H1 (cell line): ENCODE measurements around the gene TCERG1L. TPM values are rescaled to one million over a fixed set of nuclear protein-coding genes. Genes with fewer than 3 reads are reported as not detected.

Source experiments
- CTCF ChIA-PET: fragments of 300-600 bp; sonication (Branson Sonifier 250); formaldehyde crosslinking; loops from one replicate; lab custom pipeline; 2021; ENCODE audit not compliant: partially characterized antibody; lab: Charles Lee
- POLR2A ChIA-PET: fragments of 300-600 bp; sonication (Branson Sonifier 250); formaldehyde crosslinking; loops from one replicate; lab custom pipeline; 2021; ENCODE audit warnings: inconsistent platforms; ENCODE audit not compliant: partially characterized antibody; lab: Charles Lee
- DNase-seq, 2 experiments: peaks; one replicate each; pipeline versions ENCODE4 v3.0.0 to v3.0.0-alpha.2; 2010 to 2022; ENCODE audit warnings: low spot score in 2 of 2, low read depth in 1 of 2, mixed read lengths in 1 of 2
- FAIRE-seq: peaks from 2 replicates; lab custom pipeline; 2011; peaks lifted over from hg19 to GRCh38; lab: Jason Lieb, UNC
- H2AFZ ChIP-seq: 2 replicates; pipeline ENCODE4 v1.8.1; 2012; ENCODE audit warnings: low read length, inconsistent platforms
- H2AK5ac ChIP-seq: 2 replicates; pipeline ENCODE4 v1.6.1; 2013; ENCODE audit warnings: low read depth, low read length
- H2BK120ac ChIP-seq: replicated peaks from 2 replicates; pipeline ENCODE3; 2013; ENCODE audit warnings: low read depth, low read length, inconsistent platforms
- H2BK12ac ChIP-seq: 2 replicates; pipeline ENCODE4 v1.6.1; 2013; ENCODE audit warnings: low read depth, low read length
- H2BK15ac ChIP-seq: 2 replicates; pipeline ENCODE4 v1.6.1; 2013; ENCODE audit warnings: low read length
- H2BK20ac ChIP-seq: 2 replicates; pipeline ENCODE4 v1.6.1; 2013; ENCODE audit warnings: low read length
- H2BK5ac ChIP-seq: 2 replicates; pipeline ENCODE4 v1.6.1; 2013; ENCODE audit warnings: low read depth, low read length
- H3K14ac ChIP-seq: 2 replicates; pipeline ENCODE4 v1.6.1; 2013; ENCODE audit warnings: inconsistent platforms; ENCODE audit not compliant: insufficient read length
- H3K18ac ChIP-seq: 2 replicates; pipeline ENCODE4 v1.6.1; 2013; ENCODE audit warnings: low read length; ENCODE audit errors: extremely low read depth
- H3K23ac ChIP-seq: 2 replicates; pipeline ENCODE4 v1.6.1; 2013; ENCODE audit warnings: inconsistent platforms; ENCODE audit not compliant: insufficient read length
- H3K23me2 ChIP-seq: 2 replicates; pipeline ENCODE4 v1.6.1; 2013; ENCODE audit warnings: low read depth, low read length
- H3K27ac ChIP-seq: 2 replicates; pipeline ENCODE4 v1.6.1; 2011; ENCODE audit warnings: low read depth, low read length, inconsistent platforms
- H3K27me3 ChIP-seq, 4 experiments: replicated peaks in 1 of 4; 1 replicate in 1 of 4; 2 replicates in 3 of 4; pipeline versions ENCODE4 v1.6.1 to v1.8.1; 2011 to 2013; ENCODE audit warnings: low read length in 3 of 4, mild to moderate bottlenecking in 3 of 4, inconsistent platforms in 2 of 4, mixed read lengths in 2 of 4, moderate library complexity in 1 of 4; ENCODE audit not compliant: control insufficient read depth in 3 of 4, insufficient read depth in 3 of 4; ENCODE audit errors: extremely low read depth in 1 of 4
- H3K36me3 ChIP-seq, 4 experiments: 2 replicates each; pipeline versions ENCODE4 v1.6.1 to v1.8.1; 2011 to 2013; ENCODE audit warnings: mild to moderate bottlenecking in 4 of 4, low read length in 3 of 4, moderate library complexity in 2 of 4, control low read depth in 1 of 4, inconsistent platforms in 1 of 4; ENCODE audit not compliant: insufficient read depth in 4 of 4, control insufficient read depth in 2 of 4
- H3K4ac ChIP-seq: replicated peaks from 2 replicates; pipeline ENCODE3; 2013; ENCODE audit warnings: low read length, low read depth, mixed read lengths, inconsistent platforms; ENCODE audit not compliant: insufficient read length
- H3K4me1 ChIP-seq, 4 experiments: replicated peaks in 1 of 4; 1 replicate in 1 of 4; 2 replicates in 3 of 4; pipeline versions ENCODE4 v1.6.1 to v1.8.1; 2011 to 2013; ENCODE audit warnings: low read length in 3 of 4, inconsistent platforms in 2 of 4, mixed read lengths in 1 of 4; ENCODE audit not compliant: insufficient read depth in 4 of 4, control insufficient read depth in 3 of 4
- H3K4me2 ChIP-seq, 2 experiments: 2 replicates each; pipeline versions ENCODE4 v1.6.1 to v1.8.1; 2011 to 2013; ENCODE audit warnings: low read depth in 2 of 2, low read length in 2 of 2, control low read depth in 1 of 2, inconsistent platforms in 1 of 2, mild to moderate bottlenecking in 1 of 2; ENCODE audit not compliant: insufficient read depth in 1 of 2
- H3K4me3 ChIP-seq, 4 experiments: fragments of 200-600, 300-600 bp in 1 of 4; sonication (generic), shearing (Covaris generic), sonication (Bioruptor Twin) in 1 of 4; 2 replicates each; pipeline versions ENCODE4 v1.5.1 to v1.8.1; 2011 to 2016; ENCODE audit warnings: low read length in 4 of 4, low read depth in 3 of 4, control low read depth in 2 of 4, inconsistent platforms in 2 of 4, mild to moderate bottlenecking in 2 of 4, mixed read lengths in 1 of 4, moderate library complexity in 1 of 4; ENCODE audit not compliant: insufficient read depth in 2 of 4; ENCODE audit errors: extremely low read depth in 1 of 4
- H3K56ac ChIP-seq: replicated peaks from 2 replicates; pipeline ENCODE3; 2013; ENCODE audit warnings: low read depth, mild to moderate bottlenecking, mixed read lengths, low read length, inconsistent platforms; ENCODE audit not compliant: insufficient read length
- H3K79me1 ChIP-seq: 2 replicates; pipeline ENCODE4 v1.6.1; 2013; ENCODE audit warnings: low read depth, low read length, control low read depth
- H3K79me2 ChIP-seq, 2 experiments: 2 replicates each; pipeline versions ENCODE4 v1.6.1 to v1.8.1; 2012 to 2013; ENCODE audit warnings: low read length in 2 of 2, mild to moderate bottlenecking in 2 of 2, inconsistent platforms in 1 of 2; ENCODE audit not compliant: insufficient read depth in 2 of 2, control insufficient read depth in 1 of 2
- H3K9ac ChIP-seq, 4 experiments: replicated peaks in 1 of 4; 1 replicate in 1 of 4; 2 replicates in 3 of 4; pipeline versions ENCODE4 v1.6.1 to v1.8.1; 2011 to 2013; ENCODE audit warnings: low read depth in 3 of 4, low read length in 3 of 4, control low read depth in 2 of 4, mild to moderate bottlenecking in 2 of 4, moderate library complexity in 2 of 4, inconsistent platforms in 1 of 4; ENCODE audit errors: extremely low read depth in 1 of 4
- H3K9me3 ChIP-seq, 2 experiments: 2 replicates each; pipeline versions ENCODE4 v1.6.1 to v1.8.1; 2012 to 2013; ENCODE audit warnings: mild to moderate bottlenecking in 2 of 2, moderate library complexity in 2 of 2, control low read depth in 1 of 2, inconsistent platforms in 1 of 2, low read depth in 1 of 2, low read length in 1 of 2, mixed read lengths in 1 of 2; ENCODE audit not compliant: insufficient read depth in 2 of 2
- H4K20me1 ChIP-seq, 2 experiments: replicated peaks in 1 of 2; 2 replicates each; pipeline versions ENCODE3 to v1.8.1; 2011 to 2013; ENCODE audit warnings: inconsistent platforms in 2 of 2, low read length in 2 of 2, mild to moderate bottlenecking in 1 of 2; ENCODE audit not compliant: insufficient read depth in 2 of 2, control insufficient read depth in 1 of 2
- H4K5ac ChIP-seq: 2 replicates; pipeline ENCODE4 v1.6.1; 2013; ENCODE audit warnings: low read length, low read depth, mixed read lengths, inconsistent platforms; ENCODE audit not compliant: insufficient read length
- H4K8ac ChIP-seq: 2 replicates; pipeline ENCODE4 v1.8.0; 2013; ENCODE audit warnings: mild to moderate bottlenecking, moderate library complexity, low read length, inconsistent platforms; ENCODE audit not compliant: insufficient read depth; ENCODE audit errors: extremely low read depth
- H4K91ac ChIP-seq: replicated peaks from 2 replicates; pipeline ENCODE3; 2013; ENCODE audit warnings: low read length, mixed read lengths, inconsistent platforms; ENCODE audit not compliant: insufficient read length
- CTBP2 ChIP-seq: IDR thresholded peaks from 2 replicates; pipeline ENCODE4 v1.7.0; 2011; ENCODE audit warnings: borderline replicate concordance, mild to moderate bottlenecking, moderate library complexity, mixed read lengths, low read length; ENCODE audit not compliant: insufficient read depth, insufficient read length
- NANOG ChIP-seq: IDR thresholded peaks from 2 replicates; pipeline ENCODE4 v1.6.1; 2011; ENCODE audit warnings: low read length, low read depth, mild to moderate bottlenecking, inconsistent platforms; ENCODE audit not compliant: insufficient read depth, poor library complexity, severe bottlenecking
- POLR2A ChIP-seq, 2 experiments: IDR thresholded peaks; 1 replicate in 1 of 2; 2 replicates in 1 of 2; pipeline ENCODE4 v1.6.1; 2011; ENCODE audit warnings: low read depth in 2 of 2, low read length in 2 of 2, mild to moderate bottlenecking in 2 of 2; ENCODE audit errors: control extremely low read depth in 1 of 2
- POU5F1 ChIP-seq: IDR thresholded peaks from 2 replicates; pipeline ENCODE4 v1.6.1; 2011; ENCODE audit warnings: low read depth, mild to moderate bottlenecking, low read length, moderate library complexity
- SUZ12 ChIP-seq: fragments of 200-600 bp; sonication (generic); IDR thresholded peaks from 2 replicates; pipeline ENCODE4 v1.6.1; 2012; ENCODE audit warnings: mild to moderate bottlenecking, inconsistent platforms, low read length, moderate library complexity, mixed read lengths
- TBP ChIP-seq: IDR thresholded peaks from 2 replicates; pipeline ENCODE4 v1.6.1; 2011; ENCODE audit warnings: low read depth, low read length, improper control_type of control experiment
- polyA plus RNA-seq, 7 experiments: library from polyadenylated mRNA; depleted of rRNA in 3 of 7; stranded (reverse) in 5 of 7; unstranded in 2 of 7; fragments of >200 nt in 5 of 7; fragments of 200-250 nt in 2 of 7; gene quantifications; 1 replicate in 5 of 7; 2 replicates in 1 of 7; 4 replicates in 1 of 7; pipeline versions ENCODE4 v1.2.1 to v1.2.3, GENCODE V29; 2011 to 2013; ENCODE audit warnings: missing spikeins in 2 of 7, mixed read lengths in 2 of 7
- total RNA-seq: library from RNA; stranded (reverse); fragmentation: NEBNext Ultra II Directional; extraction: Animal tissue kit (Norgen Biotek cat#: 25700); gene quantifications from 2 replicates; pipeline ENCODE4 v1.2.1, GENCODE V29; 2021

The TCERG1L gene
- total and polyA plus RNA-seq, 2 of the 8 experiments (the other 6 are each of a cell fraction or from before 2014, with no cell fraction given), result 3.9 to 6.9 TPM

DNA sequence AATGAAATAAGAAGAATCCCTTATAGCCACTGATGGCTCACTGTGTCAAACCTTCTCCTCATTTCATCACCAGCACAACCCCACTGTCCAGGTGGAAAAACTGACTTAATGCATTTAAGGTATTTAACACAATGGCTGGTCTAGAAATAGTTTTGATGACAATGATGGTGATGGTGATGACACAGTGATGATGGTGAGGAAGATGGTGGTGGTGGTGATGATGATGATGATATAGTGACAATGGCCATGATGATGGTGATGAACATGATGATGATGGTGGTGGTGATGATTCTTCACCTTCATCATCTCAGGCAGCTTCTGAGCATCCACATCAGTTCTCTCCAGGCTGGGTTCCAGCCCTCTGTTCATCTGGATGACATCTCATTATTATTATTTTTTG, 186.6 kb downstream of the TCERG1L start:
- CTCF ChIA-PET, result interaction anchor here (0.8 to 1.0 kb wide), 2 partner anchors 87 to 716 kb away, joined by 3 read pairs; no protein-coding TSS in a partner anchor
- H3K27me3 ChIP-seq, result no peaks in the 10 kb centered on the region

More for the DNA sequence above, 186.6 kb downstream of the TCERG1L start:
- TF ChIP-seq SUZ12 (no peak), CTBP2 (no peak), POLR2A (IDR thresholded peaks at IDR 0.05; ENCODE audit: control extremely low read depth in 1 of 2, low read depth in 2 of 2, low read length in 2 of 2) (no peak), TBP (no peak), POU5F1 (no peak), NANOG (no peak)
- Histone ChIP-seq H2BK20ac (no peak overlapping the region), H2AK5ac (no peak overlapping the region), H4K5ac (no peak overlapping the region), H2BK15ac (no peak overlapping the region), H3K36me3 (peaks cover 0 to 2% (median 0%) of the 10 kb centered on the region in 4 experiments; a peak in 1 of 8 replicates), H2AFZ (no peak overlapping the region), H2BK5ac (no peak overlapping the region), H2BK12ac (no peak overlapping the region), H3K79me2 (no peaks in the 10 kb centered on the region), H3K18ac (no peak overlapping the region), H3K79me1 (no peaks in the 10 kb centered on the region; the same call in 1 of the 2 replicates), H3K4me2 (no peak overlapping the region), H3K4me1 (peaks cover 0 to 16% (median 12%) of the 10 kb centered on the region in 4 experiments; a peak in 4 of 7 replicates), H3K23ac (no peak overlapping the region), H4K20me1 (peaks cover 0 to 3% of the 10 kb centered on the region in 2 experiments), H3K14ac (no peak overlapping the region), H2BK120ac (no peak overlapping the region), H3K27ac (no peak overlapping the region), H3K9me3 (peaks cover 7 to 20% of the 10 kb centered on the region in 2 experiments; a peak in 3 of 4 replicates), H3K23me2 (0 out of 2 replicates have a peak, but pooled peaks cover 2% of the 10 kb centered on the region), H3K56ac (peak overlapping the region; percentile 40), H3K4me3 (no peak overlapping the region), H3K9ac (no peak overlapping the region), H4K91ac (no peak overlapping the region), H4K8ac (no peak overlapping the region), H3K4ac (no peak overlapping the region)
- no peak for FAIRE-seq
- no peak for DNase-seq
- POLR2A ChIA-PET, result no interaction called here
